Parathyroid adenoma (tissue), 2 donors: ENCODE results near the gene TRAPPC4.
"Not testable (repeated sequence)": the region's sequence is repeated elsewhere in the genome, so short reads cannot be mapped to it uniquely, and the experiment has no call there.

Source experiments
- H2AFZ ChIP-seq: fragments of 300-600 bp; sonication (generic); one replicate; pipeline ENCODE4 v1.7.0; 2017; ENCODE audit warnings: antibody characterized with exemption, mild to moderate bottlenecking
- H3K27ac ChIP-seq: fragments of 300-600 bp; sonication (generic); one replicate; pipeline ENCODE4 v1.7.0; 2017
- H3K27me3 ChIP-seq: fragments of 300-600 bp; sonication (generic); one replicate; pipeline ENCODE4 v1.7.0; 2017; ENCODE audit warnings: low read length; ENCODE audit not compliant: control insufficient read depth, insufficient read depth
- H3K36me3 ChIP-seq: fragments of 300-600 bp; sonication (generic); one replicate; pipeline ENCODE4 v1.7.0; 2017; ENCODE audit warnings: low read length; ENCODE audit not compliant: control insufficient read depth, insufficient read depth
- H3K4me1 ChIP-seq: fragments of 300-600 bp; sonication (generic); one replicate; pipeline ENCODE4 v1.7.0; 2017; ENCODE audit warnings: control low read depth
- H3K4me2 ChIP-seq: fragments of 300-600 bp; sonication (generic); one replicate; pipeline ENCODE4 v1.7.0; 2017; ENCODE audit warnings: low read length
- H3K4me3 ChIP-seq: fragments of 300-600 bp; sonication (generic); one replicate; pipeline ENCODE4 v1.7.0; 2017; ENCODE audit warnings: low read depth, low read length
- H3K79me2 ChIP-seq: fragments of 300-600 bp; sonication (generic); one replicate; pipeline ENCODE4 v1.7.0; 2017; ENCODE audit warnings: control low read depth
- H3K9ac ChIP-seq: fragments of 300-600 bp; sonication (generic); one replicate; pipeline ENCODE4 v1.7.0; 2017; ENCODE audit warnings: mild to moderate bottlenecking
- H3K9me3 ChIP-seq: fragments of 300-600 bp; sonication (generic); one replicate; pipeline ENCODE4 v1.7.0; 2017; ENCODE audit warnings: low read length; ENCODE audit not compliant: control insufficient read depth
- TF ChIP-seq, protein P1 (sequence below): fragments of 300-600 bp; sonication (generic); IDR thresholded peaks from one replicate; pipeline ENCODE4 v1.7.0; 2017; ENCODE audit warnings: antibody characterized with exemption, mild to moderate bottlenecking
- donor health status: primary hyperparathyroidism.

The TRAPPC4 gene

DNA sequence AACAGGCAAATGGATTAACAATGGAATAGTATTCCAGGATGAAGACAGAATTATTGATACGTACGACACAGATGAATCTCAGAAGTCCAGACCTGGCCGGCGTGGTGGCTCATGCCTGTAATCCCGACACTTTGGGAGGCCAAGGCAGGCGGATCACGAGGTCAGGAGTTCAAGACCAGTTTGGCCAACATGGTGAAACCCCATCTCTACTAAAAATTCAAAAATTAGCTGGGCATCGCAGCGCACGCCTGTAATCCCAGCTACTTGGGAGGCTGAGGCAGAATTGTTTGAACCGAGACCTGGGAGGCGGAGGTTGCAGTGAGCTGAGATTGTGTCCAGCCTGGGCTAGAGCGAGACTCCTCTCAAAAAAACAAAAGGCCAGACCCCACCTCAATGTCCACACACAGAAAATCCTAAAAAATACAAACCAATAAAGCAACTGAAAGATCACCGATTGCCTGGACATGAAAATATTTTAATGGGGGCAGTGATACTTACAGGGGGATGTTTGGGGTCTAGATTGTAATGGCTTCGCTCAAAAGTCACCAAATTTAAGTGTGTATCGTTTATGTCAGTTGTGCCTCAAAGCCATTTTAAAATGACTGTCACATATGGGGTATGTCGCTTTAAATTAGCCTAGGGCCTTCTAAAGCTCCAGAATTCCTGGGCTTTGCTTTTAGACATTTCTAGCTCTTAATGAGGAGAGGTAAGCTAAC lies 4.2 kb upstream of the TRAPPC4 start:
- H2AFZ ChIP-seq = no peak overlapping the region
- H3K36me3 ChIP-seq = no peaks in the 10 kb centered on the region
- TF ChIP-seq, protein P1, sequence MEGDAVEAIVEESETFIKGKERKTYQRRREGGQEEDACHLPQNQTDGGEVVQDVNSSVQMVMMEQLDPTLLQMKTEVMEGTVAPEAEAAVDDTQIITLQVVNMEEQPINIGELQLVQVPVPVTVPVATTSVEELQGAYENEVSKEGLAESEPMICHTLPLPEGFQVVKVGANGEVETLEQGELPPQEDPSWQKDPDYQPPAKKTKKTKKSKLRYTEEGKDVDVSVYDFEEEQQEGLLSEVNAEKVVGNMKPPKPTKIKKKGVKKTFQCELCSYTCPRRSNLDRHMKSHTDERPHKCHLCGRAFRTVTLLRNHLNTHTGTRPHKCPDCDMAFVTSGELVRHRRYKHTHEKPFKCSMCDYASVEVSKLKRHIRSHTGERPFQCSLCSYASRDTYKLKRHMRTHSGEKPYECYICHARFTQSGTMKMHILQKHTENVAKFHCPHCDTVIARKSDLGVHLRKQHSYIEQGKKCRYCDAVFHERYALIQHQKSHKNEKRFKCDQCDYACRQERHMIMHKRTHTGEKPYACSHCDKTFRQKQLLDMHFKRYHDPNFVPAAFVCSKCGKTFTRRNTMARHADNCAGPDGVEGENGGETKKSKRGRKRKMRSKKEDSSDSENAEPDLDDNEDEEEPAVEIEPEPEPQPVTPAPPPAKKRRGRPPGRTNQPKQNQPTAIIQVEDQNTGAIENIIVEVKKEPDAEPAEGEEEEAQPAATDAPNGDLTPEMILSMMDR = no peak
- no peaks in the 10 kb centered on the region for H3K9me3 ChIP-seq
- no peak overlapping the region for H3K4me3 ChIP-seq
- no peaks in the 10 kb centered on the region for H3K27me3 ChIP-seq
- H3K27ac ChIP-seq = no peak overlapping the region
- H3K4me1 ChIP-seq = peaks cover 3% of the 10 kb centered on the region
- H3K9ac ChIP-seq = no peak overlapping the region
- peaks cover 3% of the 10 kb centered on the region for H3K79me2 ChIP-seq
- H3K4me2 ChIP-seq = no peak overlapping the region

DNA sequence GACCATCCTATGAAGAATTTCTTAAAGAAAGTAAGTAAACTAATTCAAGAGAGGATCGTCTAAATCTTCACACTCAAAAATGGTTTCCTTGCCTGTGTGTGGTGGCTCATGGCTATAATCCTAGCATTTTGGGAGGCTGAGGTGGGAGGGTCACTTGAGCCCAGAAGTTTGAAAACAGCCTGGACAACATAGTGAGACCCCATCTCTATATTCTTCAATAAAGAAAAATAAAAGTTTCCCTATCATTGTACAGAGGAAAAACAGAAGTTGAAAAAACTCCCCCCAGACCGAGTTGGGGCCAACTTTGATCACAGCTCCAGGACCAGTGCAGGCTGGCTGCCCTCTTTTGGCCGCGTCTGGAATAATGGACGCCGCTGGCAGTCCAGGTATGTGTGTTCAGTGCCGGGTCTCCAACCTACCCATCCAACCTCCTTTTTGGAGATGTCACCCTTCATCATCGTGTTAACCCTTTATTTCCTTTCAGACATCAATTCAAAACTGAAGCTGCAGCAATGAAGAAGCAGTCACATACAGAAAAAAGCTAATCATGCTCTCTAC lies 3.4 kb upstream of the TRAPPC4 start:
- Histone ChIP-seq H3K4me2 (no peak overlapping the region), H3K36me3 (no peaks in the 10 kb centered on the region), H3K27ac (no peak overlapping the region), H2AFZ (no peak overlapping the region), H3K79me2 (peaks cover 3% of the 10 kb centered on the region), H3K4me1 (peaks cover 3% of the 10 kb centered on the region), H3K9ac (no peak overlapping the region), H3K27me3 (no peaks in the 10 kb centered on the region), H3K9me3 (no peaks in the 10 kb centered on the region), H3K4me3 (no peak overlapping the region)
- TF ChIP-seq, protein P1 = no peak

DNA sequence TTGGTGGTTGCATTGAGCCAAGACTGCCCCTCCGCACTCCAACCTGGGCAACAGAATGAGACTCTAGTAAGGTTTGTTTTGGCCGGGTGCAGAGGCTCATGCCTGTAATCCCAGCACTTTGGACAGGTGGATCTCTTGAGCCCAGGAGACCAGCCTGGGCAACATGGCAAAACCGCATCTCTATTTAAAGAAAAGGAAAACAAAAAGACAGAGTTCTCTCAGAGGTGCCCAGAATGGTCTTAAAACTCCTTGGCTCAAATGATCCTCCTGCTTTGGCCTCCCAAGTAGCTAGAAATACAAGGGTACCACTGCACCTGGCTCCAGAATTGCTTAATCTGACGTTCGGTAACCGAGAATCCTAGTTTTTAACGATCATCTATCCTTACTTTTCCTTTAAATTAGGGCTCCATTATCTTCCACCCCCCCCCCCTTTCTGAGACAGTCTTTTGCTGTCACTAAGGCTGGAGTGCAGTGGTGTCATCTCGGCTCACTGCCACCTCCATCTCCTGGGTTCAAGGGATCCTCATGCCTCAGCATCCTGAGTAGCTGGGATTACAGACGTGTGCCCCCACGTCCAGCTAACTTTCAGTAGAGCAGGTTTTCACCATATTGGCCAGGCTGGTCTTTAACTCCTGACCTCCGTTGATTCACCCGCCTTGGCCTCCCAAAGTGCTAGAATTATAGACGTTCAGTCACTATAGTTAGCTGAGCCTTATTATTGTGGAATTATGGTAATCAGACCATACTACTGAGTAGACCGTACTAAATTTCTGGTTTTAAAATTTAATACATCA lies 2.2 kb upstream of the TRAPPC4 start:
- H3K9ac ChIP-seq = no peak overlapping the region
- TF ChIP-seq, protein P1 = no peak
- H3K4me2 ChIP-seq = no peak overlapping the region
- H2AFZ ChIP-seq = no peak overlapping the region
- H3K79me2 ChIP-seq = peaks cover 3% of the 10 kb centered on the region
- no peaks in the 10 kb centered on the region for H3K27me3 ChIP-seq
- no peak overlapping the region for H3K4me3 ChIP-seq
- H3K4me1 ChIP-seq = peaks cover 3% of the 10 kb centered on the region
- H3K36me3 ChIP-seq = no peaks in the 10 kb centered on the region
- no peaks in the 10 kb centered on the region for H3K9me3 ChIP-seq
- H3K27ac ChIP-seq = no peak overlapping the region

DNA sequence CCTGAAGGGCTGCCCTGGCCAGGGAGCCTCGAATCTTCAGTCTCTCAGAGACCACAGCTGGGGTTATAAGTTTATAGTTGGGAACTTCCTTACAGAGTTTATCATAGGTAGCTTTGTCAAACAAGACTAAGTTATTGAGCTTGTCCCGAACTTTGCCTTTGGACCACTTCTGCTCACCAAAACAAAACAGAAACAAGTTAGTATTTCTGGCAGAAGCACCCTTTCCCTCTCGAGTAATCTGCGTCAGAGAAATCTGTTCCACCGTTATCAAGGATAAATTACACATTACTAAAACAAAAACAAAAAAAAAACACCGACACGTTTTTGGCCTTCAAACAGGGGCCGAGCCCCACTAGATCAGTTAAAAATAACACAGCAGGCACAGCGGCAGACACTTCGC lies 1.2 kb upstream of the TRAPPC4 start:
- Histone ChIP-seq H3K9ac (peak overlapping the region; percentile 76), H3K27ac (peak overlapping the region; percentile 90), H3K4me3 (peak overlapping the region; percentile 90), H3K4me2 (peak overlapping the region; percentile 75)
- not testable (repeated sequence) for H3K36me3 ChIP-seq, H2AFZ ChIP-seq, H3K27me3 ChIP-seq, H3K4me1 ChIP-seq, H3K79me2 ChIP-seq, H3K9me3 ChIP-seq

DNA sequence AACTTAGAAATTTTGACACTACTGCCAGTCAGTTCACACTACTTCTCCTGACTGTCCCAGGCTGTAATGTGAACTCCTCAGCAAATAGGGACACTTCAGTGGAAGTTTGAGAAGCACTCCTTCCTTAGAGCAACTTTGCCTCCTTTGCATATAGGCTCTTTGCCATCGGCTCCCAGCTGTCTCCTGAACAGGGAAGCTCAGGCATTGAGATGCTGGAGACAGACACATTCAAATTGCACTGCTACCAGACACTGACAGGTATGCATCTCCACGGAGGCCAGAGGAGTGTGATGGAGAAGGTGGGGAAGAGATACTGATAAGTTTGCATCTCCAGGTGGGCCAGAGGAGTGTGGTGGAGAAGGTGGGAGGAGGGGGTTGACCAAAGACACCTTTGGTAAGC lies 1.4 kb downstream of the TRAPPC4 start:
- Histone ChIP-seq H3K4me2 (peak overlapping the region; percentile 35), H3K27ac (no peak overlapping the region), H2AFZ (no peak overlapping the region), H3K9me3 (no peaks in the 10 kb centered on the region), H3K27me3 (no peaks in the 10 kb centered on the region), H3K4me3 (peak overlapping the region; percentile 90), H3K36me3 (no peaks in the 10 kb centered on the region), H3K4me1 (peaks cover 3% of the 10 kb centered on the region), H3K79me2 (peaks cover 3% of the 10 kb centered on the region), H3K9ac (no peak overlapping the region)
- TF ChIP-seq, protein P1 = no peak
